HepG2 (cell line): Measurements from ENCODE around the gene IL17RC. TPM values are rescaled to one million over a fixed set of nuclear protein-coding genes. Genes with fewer than 3 reads are reported as not detected.

Experiments used
- ATAC-seq: fragments of 200-7000 bp; cut with Tn5 transposase; 3 replicates; pipeline ENCODE4 v1.9.1; 2020; ENCODE audit warnings: mild to moderate bottlenecking, moderate library complexity
- BruUV-seq: library from RNA; stranded (reverse); fragments of 400-500 nt; replicated peaks from 2 replicates; lab custom pipeline; 2021; lab: Mats Ljungman, UMichigan
- CTCF ChIA-PET: fragments of 300-600 bp; formaldehyde crosslinking; extraction: SDS; loops from one replicate; lab custom pipeline; 2021; ENCODE audit warnings: low total read pairs, inconsistent platforms, low intra/inter-chr PET ratio; lab: Yijun Ruan, JAX
- POLR2A ChIA-PET: fragments of 350-600 bp; sonication (Branson Sonifier 250); formaldehyde crosslinking; loops from one replicate; lab custom pipeline; 2020; ENCODE audit warnings: antibody characterized with exemption, inconsistent platforms; lab: Yijun Ruan, JAX
- DNase-seq: peaks from one replicate; pipeline ENCODE4 v3.0.0-alpha.2; 2015; ENCODE audit warnings: low spot score
- FAIRE-seq: peaks from 3 replicates; lab custom pipeline; 2011; peaks lifted over from hg19 to GRCh38; lab: Jason Lieb, UNC
- H2AFZ ChIP-seq: one replicate; pipeline ENCODE4 v1.6.1; 2011; ENCODE audit warnings: low read length, inconsistent platforms
- H3K27ac ChIP-seq: fragments of 300-600 bp; 3 replicates; pipeline ENCODE4 v1.8.0; 2011; ENCODE audit warnings: mixed run types, mild to moderate bottlenecking, mixed read lengths, low read length, inconsistent platforms; ENCODE audit not compliant: insufficient read depth; ENCODE audit errors: extremely low read length
- H3K27me3 ChIP-seq, 2 experiments: fragments of 200-600 bp in 1 of 2; 2 replicates in 1 of 2; 3 replicates in 1 of 2; pipeline versions ENCODE4 v1.6.0 to v1.8.0; 2011; ENCODE audit warnings: low read length in 2 of 2, mild to moderate bottlenecking in 2 of 2, moderate library complexity in 2 of 2, inconsistent platforms in 1 of 2; ENCODE audit not compliant: insufficient read depth in 2 of 2, control insufficient read depth in 1 of 2
- H3K36me3 ChIP-seq, 2 experiments: fragments of 200-600 bp in 1 of 2; replicated peaks in 1 of 2; 2 replicates in 1 of 2; 3 replicates in 1 of 2; pipeline versions ENCODE4 v1.5.1 to v1.8.0; 2011; ENCODE audit warnings: low read length in 2 of 2, inconsistent platforms in 1 of 2; ENCODE audit not compliant: insufficient read depth in 2 of 2, control insufficient read depth in 1 of 2
- H3K4me1 ChIP-seq: 2 replicates; pipeline ENCODE4 v1.5.1; 2012; ENCODE audit warnings: low read length, inconsistent platforms; ENCODE audit not compliant: insufficient read depth
- H3K4me2 ChIP-seq: 2 replicates; pipeline ENCODE4 v1.6.0; 2011; ENCODE audit warnings: low read depth, low read length, inconsistent platforms
- H3K4me3 ChIP-seq, 3 experiments: fragments of 200-600 bp in 1 of 3; sonication (generic), shearing (Covaris generic) in 1 of 3; replicated peaks in 1 of 3; 2 replicates each; pipeline ENCODE4 v1.5.1; 2011 to 2016; ENCODE audit warnings: low read length in 3 of 3, inconsistent platforms in 2 of 3, low read depth in 2 of 3, mild to moderate bottlenecking in 2 of 3, control low read depth in 1 of 3, mixed read lengths in 1 of 3; ENCODE audit not compliant: insufficient read depth in 1 of 3
- H3K79me2 ChIP-seq: one replicate; pipeline ENCODE4 v1.6.1; 2011; ENCODE audit warnings: low read length, inconsistent platforms; ENCODE audit not compliant: insufficient read depth
- H3K9ac ChIP-seq: 2 replicates; pipeline ENCODE4 v1.6.0; 2011; ENCODE audit warnings: mild to moderate bottlenecking, low read depth, low read length, inconsistent platforms; ENCODE audit not compliant: insufficient read depth
- H3K9me3 ChIP-seq: 2 replicates; pipeline ENCODE4 v1.5.1; 2012; ENCODE audit warnings: mild to moderate bottlenecking, low read length
- H4K20me1 ChIP-seq: 2 replicates; pipeline ENCODE4 v1.6.0; 2011; ENCODE audit warnings: inconsistent platforms, mild to moderate bottlenecking, low read length, moderate library complexity; ENCODE audit not compliant: insufficient read depth
- AGO2 ChIP-seq: fragments of 200-400 bp; formaldehyde crosslinking; optimal IDR thresholded peaks from 2 replicates; pipeline ENCODE3; 2017; ENCODE audit warnings: mild to moderate bottlenecking, low read depth, low read length, moderate library complexity
- CC2D1A ChIP-seq: sonication (generic); formaldehyde crosslinking; IDR thresholded peaks from 2 replicates; pipeline ENCODE4 v1.8.1; 2023; ENCODE audit warnings: mild to moderate bottlenecking, missing genetic modification reagents
- ZBTB40 ChIP-seq, 2 experiments: fragments of 450-650 bp in 1 of 2; sonication (generic) in 1 of 2; formaldehyde crosslinking in 1 of 2; IDR thresholded peaks; 2 replicates each; pipeline versions ENCODE4 v1.6.1 to v1.8.0; 2016 to 2022; ENCODE audit warnings: antibody characterized with exemption in 1 of 2, mild to moderate bottlenecking in 1 of 2, missing genetic modification reagents in 1 of 2
- ZBTB49 ChIP-seq: sonication (generic); formaldehyde crosslinking; IDR thresholded peaks from 2 replicates; pipeline ENCODE4 v1.4.0; 2020; ENCODE audit warnings: missing genetic modification reagents, borderline replicate concordance
- ZNF17 ChIP-seq: sonication (generic); formaldehyde crosslinking; IDR thresholded peaks from 2 replicates; pipeline ENCODE4 v1.5.0; 2020; ENCODE audit warnings: mild to moderate bottlenecking, missing genetic modification reagents
- ZNF501 ChIP-seq: sonication (generic); formaldehyde crosslinking; IDR thresholded peaks from 2 replicates; pipeline ENCODE4 v1.5.1; 2020; ENCODE audit warnings: mild to moderate bottlenecking, moderate library complexity, missing genetic modification reagents
- ZNF616 ChIP-seq: sonication (generic); formaldehyde crosslinking; IDR thresholded peaks from 2 replicates; pipeline ENCODE4 v1.5.0; 2020; ENCODE audit warnings: low read depth, mild to moderate bottlenecking, missing genetic modification reagents
- WGBS: methylation state at CpG from one replicate; pipeline ENCODE4 v1.1.6; 2017; ENCODE audit warnings: low lambda C conversion rate; 5-methylcytosine and 5-hydroxymethylcytosine counted together
- in situ Hi-C: cut with HindIII; loops from 2 replicates; pipeline ENCODE4 v1.10.0; 2017; ENCODE audit warnings: low pct_unique_long_range_greater_than_20kb; ENCODE audit not compliant: extremely low pct_ligation_motif_present
- intact Hi-C: fragments of 100-400 bp; cut with micrococcal nuclease; formaldehyde crosslinking; loops from one replicate; pipeline ENCODE4 v1.10.0; 2022; ENCODE audit not compliant: unreplicated experiment
- polyA plus RNA-seq, 8 experiments: library from polyadenylated mRNA; depleted of rRNA in 3 of 8; stranded (reverse) in 7 of 8; unstranded in 1 of 8; fragments of >200 nt; fragmentation: Illumina TruSeq in 4 of 8; extraction: Trizol in 4 of 8; gene quantifications; 2 replicates each; pipeline versions ENCODE4 v1.2.1 to v1.2.3, GENCODE V29; 2011 to 2016; ENCODE audit warnings: low read depth in 4 of 8, missing spikeins in 1 of 8, mixed read lengths in 1 of 8; ENCODE audit not compliant: insufficient read depth in 1 of 8
- total RNA-seq, 5 experiments: library from RNA; depleted of rRNA; stranded (reverse); fragments of >200 nt; fragmentation: Illumina TruSeq; extraction: Trizol; gene quantifications; 2 replicates each; pipeline ENCODE4 v1.2.3, GENCODE V29; 2016; ENCODE audit warnings: low read depth in 1 of 5

Gene IL17RC
- total and polyA plus RNA-seq, 2 of the 13 experiments (the other 11 are each of a cell fraction or from before 2014, with no cell fraction given): 20.7 to 24.0 TPM

GRCh38 chr3:9944271-9944670 is 27.4 kb downstream of the IL17RC start:
- H2AFZ ChIP-seq: no peak overlapping the region
- intact Hi-C loops: loop anchor here (10.0 kb wide), 1 partner anchor 61 kb away; no protein-coding TSS in a partner anchor
- ChIA-PET CTCF (no interaction called here), POLR2A (interaction anchor here (1.9 kb wide), 1 partner anchor 11 kb away, joined by 10 read pairs; the partner anchor contains the start of gene CRELD1)
- peaks cover 6 to 10% of the 10 kb centered on the region in 2 experiments; a peak in 4 of 5 replicates for H3K36me3 ChIP-seq
- H3K4me1 ChIP-seq: peaks cover 27% of the 10 kb centered on the region
- no peak overlapping the region for H3K27ac ChIP-seq
- TF ChIP-seq ZBTB49 (CRISPR knock-in tag) (no peak), ZNF501 (no peak), AGO2 (peak; percentile 50), ZNF616 (CRISPR knock-in tag) (no peak), ZNF17 (no peak), CC2D1A (CRISPR knock-in tag) (no peak), ZBTB40 (IDR thresholded peaks at IDR 0.05) (no peak), ZBTB40 (CRISPR knock-in tag; IDR thresholded peaks at IDR 0.05) (no peak)
- H3K79me2 ChIP-seq: peaks cover 3% of the 10 kb centered on the region
- no peak for ATAC-seq
- H3K27me3 ChIP-seq: no peaks in the 10 kb centered on the region
- no peaks in the 10 kb centered on the region for H4K20me1 ChIP-seq
- H3K4me3 ChIP-seq: no peak overlapping the region
- no peak overlapping the region for H3K4me2 ChIP-seq
- no peak for FAIRE-seq
- H3K9ac ChIP-seq: no peak overlapping the region
- BruUV-seq: no TSS peak
- no peaks in the 10 kb centered on the region for H3K9me3 ChIP-seq
- in situ Hi-C loops: no loop called here
- DNase-seq: no peak
- WGBS: no CpG with 5 or more reads among the region's 11 CpGs
